ENCODE results near the gene GABRA4.

DNA sequence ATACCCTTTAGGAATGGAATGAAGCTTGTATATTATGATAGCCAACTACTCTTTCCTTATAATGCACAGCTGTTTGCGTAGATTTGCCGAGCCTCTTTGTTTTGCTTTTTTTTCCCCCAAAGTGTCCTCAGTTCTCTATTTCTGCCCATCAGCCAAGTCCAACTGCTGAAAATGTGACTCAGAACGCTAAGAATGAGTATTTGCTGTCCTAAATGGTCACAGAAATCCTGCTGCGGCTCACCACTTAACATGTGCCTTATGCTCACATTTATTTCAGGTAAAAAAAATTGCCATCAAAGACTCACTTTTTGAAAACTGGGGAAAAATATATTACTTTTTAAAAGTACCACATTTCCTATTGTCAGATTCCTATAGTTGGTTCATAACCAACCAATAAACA lies 36.9 kb downstream of the GABRA4 start:
- TF ChIP-seq, protein P1, sequence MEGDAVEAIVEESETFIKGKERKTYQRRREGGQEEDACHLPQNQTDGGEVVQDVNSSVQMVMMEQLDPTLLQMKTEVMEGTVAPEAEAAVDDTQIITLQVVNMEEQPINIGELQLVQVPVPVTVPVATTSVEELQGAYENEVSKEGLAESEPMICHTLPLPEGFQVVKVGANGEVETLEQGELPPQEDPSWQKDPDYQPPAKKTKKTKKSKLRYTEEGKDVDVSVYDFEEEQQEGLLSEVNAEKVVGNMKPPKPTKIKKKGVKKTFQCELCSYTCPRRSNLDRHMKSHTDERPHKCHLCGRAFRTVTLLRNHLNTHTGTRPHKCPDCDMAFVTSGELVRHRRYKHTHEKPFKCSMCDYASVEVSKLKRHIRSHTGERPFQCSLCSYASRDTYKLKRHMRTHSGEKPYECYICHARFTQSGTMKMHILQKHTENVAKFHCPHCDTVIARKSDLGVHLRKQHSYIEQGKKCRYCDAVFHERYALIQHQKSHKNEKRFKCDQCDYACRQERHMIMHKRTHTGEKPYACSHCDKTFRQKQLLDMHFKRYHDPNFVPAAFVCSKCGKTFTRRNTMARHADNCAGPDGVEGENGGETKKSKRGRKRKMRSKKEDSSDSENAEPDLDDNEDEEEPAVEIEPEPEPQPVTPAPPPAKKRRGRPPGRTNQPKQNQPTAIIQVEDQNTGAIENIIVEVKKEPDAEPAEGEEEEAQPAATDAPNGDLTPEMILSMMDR (IDR thresholded peaks at IDR 0.05) = no peak
- TF ChIP-seq EP300 (IDR thresholded peaks at IDR 0.05) (no peak), POLR2A (IDR thresholded peaks at IDR 0.05) (no peak), POLR2AphosphoS5 (IDR thresholded peaks at IDR 0.05) (no peak)
